Neural progenitor cell (in vitro differentiated cells): ENCODE results near the gene HIBADH.
"Not testable (repeated sequence)": the region's sequence is repeated elsewhere in the genome, so short reads cannot be mapped to it uniquely, and the experiment has no call there.

Source experiments
- EZH2 ChIP-seq: fragments of 200-600 bp; sonication (generic); IDR thresholded peaks from 2 replicates; pipeline ENCODE4 v1.6.1; 2017; ENCODE audit warnings: antibody characterized with exemption, mild to moderate bottlenecking, moderate library complexity
- EZH2phosphoT487 ChIP-seq: fragments of 200-600 bp; sonication (generic); IDR thresholded peaks from 2 replicates; pipeline ENCODE4 v1.6.1; 2017; ENCODE audit warnings: antibody characterized with exemption
- TF ChIP-seq, protein P1 (sequence below): fragments of 200-600 bp; sonication (generic); IDR thresholded peaks from 2 replicates; pipeline ENCODE4 v1.5.1; 2017; ENCODE audit warnings: antibody characterized with exemption, mild to moderate bottlenecking

DNA sequence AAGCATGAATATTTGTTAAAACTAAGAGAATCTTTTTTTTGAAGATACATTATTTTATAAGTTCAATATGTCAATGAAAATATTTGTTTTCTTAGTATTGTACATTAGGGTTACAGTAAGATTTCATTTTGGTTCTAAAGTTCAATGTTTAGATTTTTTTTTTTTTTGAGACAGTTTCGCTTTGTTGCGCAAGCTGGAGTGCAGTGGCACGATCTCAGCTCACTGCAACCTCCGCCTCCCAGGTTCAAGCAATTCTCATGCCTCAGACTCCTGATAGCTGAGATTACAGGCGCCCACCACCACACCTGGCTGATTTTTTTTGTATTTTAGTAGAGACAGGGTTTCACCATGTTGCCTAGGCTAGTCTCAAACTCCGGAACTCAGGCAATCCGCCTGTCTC is 84.5 kb downstream of the HIBADH start:
- not testable (repeated sequence) for TF ChIP-seq EZH2phosphoT487, EZH2
- TF ChIP-seq, protein P1, sequence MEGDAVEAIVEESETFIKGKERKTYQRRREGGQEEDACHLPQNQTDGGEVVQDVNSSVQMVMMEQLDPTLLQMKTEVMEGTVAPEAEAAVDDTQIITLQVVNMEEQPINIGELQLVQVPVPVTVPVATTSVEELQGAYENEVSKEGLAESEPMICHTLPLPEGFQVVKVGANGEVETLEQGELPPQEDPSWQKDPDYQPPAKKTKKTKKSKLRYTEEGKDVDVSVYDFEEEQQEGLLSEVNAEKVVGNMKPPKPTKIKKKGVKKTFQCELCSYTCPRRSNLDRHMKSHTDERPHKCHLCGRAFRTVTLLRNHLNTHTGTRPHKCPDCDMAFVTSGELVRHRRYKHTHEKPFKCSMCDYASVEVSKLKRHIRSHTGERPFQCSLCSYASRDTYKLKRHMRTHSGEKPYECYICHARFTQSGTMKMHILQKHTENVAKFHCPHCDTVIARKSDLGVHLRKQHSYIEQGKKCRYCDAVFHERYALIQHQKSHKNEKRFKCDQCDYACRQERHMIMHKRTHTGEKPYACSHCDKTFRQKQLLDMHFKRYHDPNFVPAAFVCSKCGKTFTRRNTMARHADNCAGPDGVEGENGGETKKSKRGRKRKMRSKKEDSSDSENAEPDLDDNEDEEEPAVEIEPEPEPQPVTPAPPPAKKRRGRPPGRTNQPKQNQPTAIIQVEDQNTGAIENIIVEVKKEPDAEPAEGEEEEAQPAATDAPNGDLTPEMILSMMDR = not testable (repeated sequence)
